TTC549 (cell line): Measurements from ENCODE around the gene STXBP4.
"Not testable (repeated sequence)": the region's sequence is repeated elsewhere in the genome, so short reads cannot be mapped to it uniquely, and the experiment has no call there.

Experiments
- FAIRE-seq: peaks from 2 replicates; lab custom pipeline; 2012; peaks lifted over from hg19 to GRCh38; lab: Jason Lieb, UNC

The STXBP4 gene

DNA sequence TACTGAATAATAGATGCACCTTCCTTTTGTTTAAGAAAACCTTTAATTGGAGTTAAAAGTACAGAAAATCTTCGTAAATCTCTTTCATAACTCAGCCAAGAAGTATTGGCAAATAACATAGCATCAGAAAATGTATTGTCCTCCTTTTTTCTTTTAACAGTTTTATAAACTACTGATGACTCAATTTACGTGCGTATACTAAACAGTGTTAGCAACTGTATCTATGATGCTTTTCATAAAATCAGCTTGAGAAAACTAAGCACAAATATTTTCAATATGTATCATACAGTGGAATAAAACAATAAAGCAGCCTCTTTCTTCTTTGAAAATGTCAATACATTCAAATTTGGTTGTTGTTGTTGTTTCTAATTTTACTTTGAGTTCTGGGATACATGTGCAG is 88.6 kb downstream of the STXBP4 start:
- no peak for FAIRE-seq

GRCh38 chr17:55059724-55060123 is 91.2 kb downstream of the STXBP4 start:
- no peak for FAIRE-seq

DNA sequence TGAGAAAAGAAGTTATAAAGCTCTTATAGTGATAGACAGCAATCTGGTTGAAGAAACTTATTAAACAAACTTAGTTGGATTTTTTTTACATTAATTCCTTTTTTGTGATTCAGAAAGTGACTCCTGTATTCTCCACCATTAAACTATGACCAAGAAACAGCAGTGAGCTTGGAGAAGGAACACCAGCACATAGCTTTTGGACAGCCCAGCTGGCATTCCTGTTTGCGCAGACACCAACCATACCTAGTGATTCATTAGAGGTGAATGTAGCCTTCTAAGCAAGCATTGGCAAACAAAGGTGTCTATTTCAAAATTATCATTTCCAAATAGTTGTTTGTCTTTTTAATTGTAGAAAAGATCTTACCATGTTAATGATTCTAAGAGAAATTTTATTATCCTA is 94.4 kb downstream of the STXBP4 start:
- no peak for FAIRE-seq

DNA sequence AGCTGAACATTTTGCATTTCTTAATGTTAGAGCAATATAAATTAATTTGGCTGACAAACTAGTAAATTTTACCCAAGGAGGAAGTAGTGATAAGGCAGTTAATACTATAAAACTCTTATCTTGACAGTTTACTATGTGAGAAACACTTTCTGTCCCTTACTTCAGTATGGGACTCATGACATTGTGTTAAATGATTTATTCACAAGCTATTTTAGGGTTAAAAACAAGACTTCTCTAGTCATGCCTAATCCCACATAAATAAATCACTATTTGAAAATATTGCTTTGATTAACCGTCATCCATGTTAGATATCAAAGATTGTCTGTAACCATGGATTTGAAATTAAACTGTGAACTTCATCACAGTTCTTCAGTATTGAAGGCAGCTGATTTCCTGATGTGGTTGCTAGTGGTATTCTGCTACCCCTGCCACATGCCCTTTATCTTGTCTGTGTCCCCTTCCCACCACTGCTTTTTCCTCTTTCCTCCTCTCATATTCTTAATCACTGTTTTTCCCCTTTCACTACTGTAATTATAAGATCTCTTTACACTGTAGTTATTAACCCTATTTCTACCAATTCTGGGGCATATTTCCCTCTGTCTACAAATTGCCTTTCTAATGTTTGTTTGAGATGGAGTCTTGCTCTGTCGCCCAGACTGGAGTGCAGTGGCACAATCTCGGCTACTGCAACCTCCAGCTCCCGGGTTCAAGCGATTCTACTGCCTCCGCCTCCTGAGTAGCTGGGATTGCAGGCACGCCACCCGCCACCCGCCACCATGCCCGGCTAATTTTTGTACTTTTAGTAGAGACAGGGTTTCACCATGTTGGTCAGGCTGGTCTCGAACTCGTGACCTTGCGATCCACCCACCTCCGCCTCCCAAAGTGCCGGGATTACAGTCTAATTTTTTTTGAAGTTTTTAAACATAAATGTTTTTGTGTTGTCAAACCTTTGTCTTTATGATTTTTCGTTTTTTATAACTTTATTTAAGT is 95.6 kb downstream of the STXBP4 start:
- no peak for FAIRE-seq

DNA sequence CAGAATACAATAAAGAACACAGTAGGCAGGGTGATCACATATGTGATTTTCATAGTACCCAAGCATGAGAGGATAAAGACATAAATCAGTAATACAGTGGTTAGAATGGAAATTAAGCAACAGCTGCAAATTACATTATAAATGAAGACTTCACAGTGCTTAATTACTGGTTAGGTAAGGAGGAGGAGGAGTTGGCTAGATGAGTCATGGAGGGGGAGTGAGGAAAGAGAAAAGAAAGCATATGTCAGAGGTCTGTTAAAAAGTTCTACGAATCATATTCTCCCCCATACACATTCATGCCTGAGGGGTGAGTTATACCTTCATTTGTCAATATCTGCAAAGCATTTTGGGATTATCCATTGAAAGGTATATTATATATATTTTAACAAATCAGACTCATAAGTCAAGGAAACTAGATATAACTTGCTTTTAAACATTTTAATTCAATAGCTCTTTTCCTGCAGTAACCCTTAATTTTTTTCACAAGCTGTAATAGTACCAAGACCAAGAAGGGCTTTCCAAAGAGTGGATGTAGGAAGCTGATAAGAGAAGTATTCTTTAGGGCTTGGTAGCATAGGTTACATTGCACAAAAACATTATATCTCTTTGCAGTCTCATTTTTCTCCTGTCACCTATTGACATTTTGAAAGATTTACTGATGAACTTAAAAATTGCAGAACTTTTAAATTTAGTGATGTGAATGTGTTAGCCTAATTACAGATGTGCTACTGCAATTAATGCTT is 99.3 kb downstream of the STXBP4 start:
- FAIRE-seq, result no peak

GRCh38 chr17:55068862-55069811 is 100.6 kb downstream of the STXBP4 start:
- no peak for FAIRE-seq

DNA sequence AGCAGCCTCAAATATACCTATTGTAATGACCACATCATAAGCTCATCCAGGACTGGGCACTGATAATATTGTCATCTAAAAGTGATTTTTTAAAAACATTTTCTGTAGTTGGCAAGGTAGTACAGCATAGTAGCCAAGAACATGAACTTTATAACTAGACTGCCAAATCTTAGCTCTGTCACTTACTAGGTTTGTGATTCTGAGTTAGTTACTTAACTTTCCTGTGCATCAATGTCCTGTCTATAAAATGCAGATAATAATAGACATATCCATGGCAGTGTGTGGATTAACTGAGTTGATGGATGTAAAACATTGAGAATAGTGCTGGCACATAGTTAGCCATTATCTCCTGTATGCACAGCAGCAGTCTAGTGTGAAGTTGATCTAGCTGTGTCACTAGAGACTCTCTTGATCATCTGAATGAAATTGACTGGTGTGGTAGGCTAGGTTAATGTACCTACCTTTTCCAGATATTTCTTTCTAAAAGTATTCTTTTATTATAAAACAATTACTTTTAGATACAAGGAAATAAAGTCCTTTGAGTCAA is 101.5 kb downstream of the STXBP4 start:
- FAIRE-seq, result no peak

GRCh38 chr17:55072898-55073297 is 104.3 kb downstream of the STXBP4 start:
- FAIRE-seq, result no peak

DNA sequence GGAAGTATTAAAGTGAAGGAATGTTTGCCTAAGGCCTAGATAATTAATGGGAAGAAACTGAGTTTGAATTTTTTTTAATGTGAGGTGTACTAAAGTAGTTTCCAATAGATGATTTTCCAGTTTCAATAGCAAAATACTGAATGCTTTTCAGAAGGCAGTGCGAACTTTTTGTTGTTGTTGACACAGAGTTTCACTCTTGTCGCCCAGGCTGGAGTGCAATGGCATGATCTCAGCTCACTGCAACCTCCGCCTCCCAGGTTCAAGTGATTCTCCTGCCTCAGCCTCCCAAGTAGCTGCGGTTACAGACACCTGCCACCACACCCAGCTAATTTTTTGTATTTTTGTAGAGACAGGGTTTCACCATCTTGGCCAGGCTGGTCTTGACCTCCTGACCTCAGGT is 104.9 kb downstream of the STXBP4 start:
- not testable (repeated sequence) for FAIRE-seq

DNA sequence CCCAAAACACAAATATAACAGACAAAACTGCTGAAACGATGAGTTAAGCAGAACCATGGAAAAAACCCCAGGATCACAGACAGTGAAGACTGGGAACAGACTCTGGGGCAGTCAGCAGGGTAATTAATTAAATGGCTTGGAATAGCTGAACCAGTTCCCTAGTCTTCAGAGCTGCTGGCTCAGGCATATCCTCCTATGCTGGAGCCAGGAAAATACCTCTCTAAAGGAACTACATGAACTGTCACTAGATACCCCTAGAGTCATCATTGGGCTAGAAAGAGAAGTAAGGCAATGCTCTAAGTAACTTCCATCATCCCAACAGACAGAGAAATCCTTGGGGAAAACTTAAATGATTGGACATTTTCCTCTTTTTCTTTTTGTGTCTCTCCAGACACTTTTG is 113.0 kb downstream of the STXBP4 start:
- no peak for FAIRE-seq

GRCh38 chr17:55086635-55087058 is 118.1 kb downstream of the STXBP4 start:
- FAIRE-seq, result no peak

DNA sequence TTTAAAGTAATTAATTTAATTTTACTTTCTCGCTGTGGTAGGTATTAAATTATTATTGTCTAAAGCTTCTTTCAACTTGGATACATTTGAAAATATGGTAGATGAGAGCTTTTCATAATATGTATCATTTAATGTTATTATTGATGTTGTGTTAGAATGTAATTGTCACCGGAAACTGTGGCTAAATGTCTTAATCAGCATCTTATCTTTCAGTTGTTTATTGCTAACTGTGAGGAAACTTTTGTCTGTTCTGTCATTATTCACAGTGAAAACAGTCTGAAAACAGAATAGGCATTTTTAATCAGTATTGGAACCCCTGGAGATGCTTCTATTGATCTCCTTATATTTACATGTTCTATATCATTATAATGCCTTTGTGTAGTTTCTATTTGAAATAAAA is 120.7 kb downstream of the STXBP4 start:
- FAIRE-seq, result no peak

DNA sequence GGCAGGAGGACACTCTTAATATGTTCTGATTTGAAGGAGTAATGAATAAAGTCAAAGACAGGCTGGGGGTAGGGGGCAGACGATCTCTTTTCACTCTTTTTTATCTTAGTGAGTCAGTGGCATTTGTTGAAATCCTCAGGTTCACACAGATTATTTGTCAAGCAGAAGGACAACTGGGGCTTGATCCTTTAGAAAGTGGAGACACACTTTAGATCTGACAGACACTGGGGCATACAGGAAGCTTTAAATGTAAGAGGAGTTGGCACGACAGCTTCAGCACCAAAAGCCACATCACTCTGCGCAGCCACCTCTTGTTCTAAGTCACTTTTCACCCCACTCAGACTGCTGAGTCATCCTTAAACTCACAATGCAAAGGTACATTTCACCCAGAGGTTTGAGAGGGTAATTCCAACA is 121.5 kb downstream of the STXBP4 start:
- no peak for FAIRE-seq

- FAIRE-seq, result no peak
These were observed 124.8 kb downstream of the STXBP4 start for GRCh38 chr17:55093353-55093752.

DNA sequence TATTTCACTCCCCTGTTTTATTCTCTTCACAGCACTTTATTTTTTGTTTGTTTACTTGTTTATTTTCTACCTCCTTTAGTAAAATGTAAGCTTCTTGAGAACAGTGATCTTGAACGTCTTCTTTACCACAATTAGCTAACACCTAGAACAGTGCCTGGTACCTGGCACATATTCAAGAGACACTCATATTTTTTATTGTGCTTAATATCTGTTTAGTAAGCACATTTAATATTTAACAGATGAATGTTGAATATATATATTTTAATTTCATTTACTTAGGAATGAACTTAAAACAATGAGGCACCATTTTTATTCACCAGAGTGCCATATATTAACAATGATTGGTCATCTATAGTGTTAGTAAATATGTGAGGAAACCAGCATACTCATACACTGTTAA is 130.2 kb downstream of the STXBP4 start:
- FAIRE-seq, result no peak

DNA sequence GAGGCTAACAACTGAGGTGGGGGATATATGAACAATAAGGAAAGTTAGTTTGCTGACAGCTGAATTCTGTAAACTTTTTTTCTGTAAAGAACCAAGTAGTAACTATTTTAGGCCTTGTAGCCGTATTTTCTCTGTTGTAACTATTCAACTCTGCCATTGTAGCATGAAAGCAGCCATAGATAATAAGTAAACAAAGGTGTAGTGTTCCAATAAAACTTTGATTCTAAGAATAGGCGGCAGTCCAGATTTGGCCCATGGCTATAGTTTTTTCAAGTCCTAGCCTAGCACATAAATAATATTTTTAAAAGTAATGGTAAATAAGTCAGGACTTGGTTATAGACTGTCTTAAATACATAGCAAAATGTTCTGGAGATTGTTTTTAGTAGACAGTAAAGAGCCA is 142.0 kb downstream of the STXBP4 start:
- FAIRE-seq, result no peak

GRCh38 chr17:55114283-55114682 is 145.7 kb downstream of the STXBP4 start:
- no peak for FAIRE-seq

DNA sequence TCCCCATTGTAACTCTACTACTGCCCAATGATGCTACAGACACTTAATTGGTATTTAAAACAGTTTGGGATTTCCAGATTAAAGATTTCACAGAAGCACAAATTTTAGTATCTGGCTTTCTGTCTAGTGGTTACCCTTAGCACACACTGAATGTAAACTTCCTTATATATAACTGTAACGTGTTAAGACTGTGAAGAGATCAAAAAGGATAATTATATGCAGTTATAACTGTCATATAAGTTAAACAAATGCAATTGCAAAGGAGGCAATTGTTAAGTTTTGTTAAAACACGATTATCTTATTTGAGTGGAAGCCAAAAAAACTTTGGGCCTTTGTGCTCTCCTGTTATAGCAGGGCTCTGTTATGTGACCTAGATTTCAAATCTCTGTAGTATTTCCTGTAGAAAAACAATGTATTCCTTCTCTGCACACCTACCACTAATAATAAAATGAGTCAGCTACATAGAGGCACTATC is 147.9 kb downstream of the STXBP4 start:
- FAIRE-seq, result no peak

GRCh38 chr17:55117164-55117563 is 148.6 kb downstream of the STXBP4 start:
- FAIRE-seq, result no peak

DNA sequence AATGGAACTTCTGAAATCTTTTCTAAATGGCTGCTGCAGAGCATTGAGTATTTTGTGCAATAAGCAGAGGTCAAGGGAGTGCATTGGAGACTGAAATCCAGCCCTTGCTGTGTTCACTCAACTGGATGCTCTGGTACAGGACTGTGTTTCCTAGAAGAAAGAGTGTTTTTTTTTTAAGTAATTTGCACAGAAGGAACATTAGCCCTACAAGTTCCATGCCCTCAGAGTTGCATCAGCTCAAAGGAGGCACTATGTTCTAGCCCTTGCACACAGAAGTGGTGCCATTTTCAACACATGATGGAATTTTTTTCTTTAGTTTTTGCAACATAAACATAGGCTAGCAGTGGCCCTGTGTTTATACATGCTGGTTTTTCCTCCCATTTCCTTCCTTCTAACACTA is 152.1 kb downstream of the STXBP4 start:
- FAIRE-seq, result no peak

GRCh38 chr17:55121268-55121667 is 152.7 kb downstream of the STXBP4 start:
- FAIRE-seq, result no peak

GRCh38 chr17:55122114-55122513 is 153.5 kb downstream of the STXBP4 start:
- FAIRE-seq, result no peak
